ENCODE results near the gene NPNT. TPM values are rescaled to one million over a fixed set of nuclear protein-coding genes. Genes with fewer than 3 reads are reported as not detected.

Gene NPNT
- total RNA-seq, 2 experiments from 2014 or later: not detected

- H3K4me3 Mint-ChIP-seq: no peak overlapping the region
- H3K4me1 Mint-ChIP-seq (ENCODE audit: low read depth): no peaks in the 10 kb centered on the region
- H3K9me3 Mint-ChIP-seq: no peaks in the 10 kb centered on the region
- H3K27ac Mint-ChIP-seq: no peak overlapping the region
- POLR2A ChIA-PET: no interaction called here
- CTCF ChIA-PET: no interaction called here
- DNase-seq (no peak), ATAC-seq (no peak)
- no peaks in the 10 kb centered on the region for H3K27me3 Mint-ChIP-seq
- TF ChIP-seq CTCF (IDR thresholded peaks at IDR 0.05): no peak
- H3K36me3 Mint-ChIP-seq (ENCODE audit: low read depth): no peaks in the 10 kb centered on the region
- intact Hi-C loops (cut with micrococcal nuclease): no loop called here
These were observed 26.0 kb downstream of the NPNT start for GRCh38 chr4:105921301-105921700.

- Mint-ChIP-seq H3K27ac (no peak overlapping the region), H3K9me3 (no peaks in the 10 kb centered on the region), H3K36me3 (ENCODE audit: low read depth) (no peaks in the 10 kb centered on the region), H3K4me3 (no peak overlapping the region), H3K27me3 (no peaks in the 10 kb centered on the region), H3K4me1 (ENCODE audit: low read depth) (no peaks in the 10 kb centered on the region)
- no peak for TF ChIP-seq CTCF (IDR thresholded peaks at IDR 0.05)
- POLR2A ChIA-PET: no interaction called here
- ATAC-seq (no peak), DNase-seq (no peak)
- intact Hi-C loops (cut with micrococcal nuclease): no loop called here
- CTCF ChIA-PET: no interaction called here
These were observed 28.4 kb downstream of the NPNT start for GRCh38 chr4:105923497-105924238.

- H3K36me3 Mint-ChIP-seq (ENCODE audit: low read depth): no peaks in the 10 kb centered on the region
- H3K27ac Mint-ChIP-seq: no peak overlapping the region
- POLR2A ChIA-PET: no interaction called here
- H3K27me3 Mint-ChIP-seq: no peaks in the 10 kb centered on the region
- intact Hi-C loops (cut with micrococcal nuclease): no loop called here
- ATAC-seq: no peak
- no peak overlapping the region for H3K4me3 Mint-ChIP-seq
- TF ChIP-seq CTCF (IDR thresholded peaks at IDR 0.05): no peak
- DNase-seq: no peak
- CTCF ChIA-PET: no interaction called here
- H3K4me1 Mint-ChIP-seq (ENCODE audit: low read depth): no peaks in the 10 kb centered on the region
- no peaks in the 10 kb centered on the region for H3K9me3 Mint-ChIP-seq
These were observed 29.1 kb downstream of the NPNT start for GRCh38 chr4:105924341-105924740.

GRCh38 chr4:105930698-105931097 lies 35.4 kb downstream of the NPNT start:
- ChIA-PET CTCF (no interaction called here), POLR2A (no interaction called here)
- H3K4me1 Mint-ChIP-seq (ENCODE audit: low read depth): no peaks in the 10 kb centered on the region
- no peak overlapping the region for H3K27ac Mint-ChIP-seq
- intact Hi-C loops (cut with micrococcal nuclease): no loop called here
- H3K36me3 Mint-ChIP-seq (ENCODE audit: low read depth): no peaks in the 10 kb centered on the region
- H3K27me3 Mint-ChIP-seq: no peaks in the 10 kb centered on the region
- ATAC-seq: no peak
- DNase-seq: no peak
- no peaks in the 10 kb centered on the region for H3K9me3 Mint-ChIP-seq
- TF ChIP-seq CTCF (IDR thresholded peaks at IDR 0.05): no peak
- H3K4me3 Mint-ChIP-seq: no peak overlapping the region

DNA sequence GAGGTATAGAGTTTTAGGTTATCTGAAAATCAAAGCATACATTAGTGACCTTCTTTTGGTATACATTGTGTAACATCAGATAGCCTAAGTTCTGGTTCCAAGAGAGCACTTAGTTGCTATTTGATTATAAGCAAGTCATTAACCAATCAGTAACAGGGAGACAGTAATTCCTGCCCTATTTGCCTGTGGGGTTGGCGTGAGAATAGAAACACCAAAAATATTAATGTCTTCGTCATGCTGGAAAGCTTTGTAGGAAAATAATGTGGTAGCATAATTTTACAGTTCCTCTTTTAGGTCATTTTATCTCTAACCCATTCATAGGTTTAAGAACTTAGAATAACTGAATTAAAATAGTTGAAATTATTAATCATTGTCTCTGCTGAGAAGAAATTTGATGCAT lies 37.8 kb downstream of the NPNT start:
- ATAC-seq: no peak
- TF ChIP-seq CTCF (IDR thresholded peaks at IDR 0.05): no peak
- Mint-ChIP-seq H3K27me3 (no peaks in the 10 kb centered on the region), H3K4me3 (no peak overlapping the region), H3K27ac (no peak overlapping the region), H3K9me3 (no peaks in the 10 kb centered on the region), H3K4me1 (ENCODE audit: low read depth) (no peaks in the 10 kb centered on the region), H3K36me3 (ENCODE audit: low read depth) (no peaks in the 10 kb centered on the region)
- intact Hi-C loops (cut with micrococcal nuclease): no loop called here
- ChIA-PET CTCF (interaction anchor here (0.6 kb wide), 1 partner anchor 13 kb away, joined by 3 read pairs; no protein-coding TSS in a partner anchor), POLR2A (no interaction called here)
- DNase-seq: no peak

Measured in activated CD8-positive, alpha-beta T cell treated with anti-CD3 and anti-CD28 coated beads for 36 hours (primary cell).